ENCODE data around the gene RHBDF2. TPM values are rescaled to one million over a fixed set of nuclear protein-coding genes. Genes with fewer than 3 reads are reported as not detected.
A peak's percentile ranks its signal among the peaks of the same experiment; 100 is the strongest.

RHBDF2 gene
- total RNA-seq, 4 donors from 2014 or later, result 33.1 to 99.0 (median 73.5) TPM

- peaks cover 0 to 21% (median 8%) of the 10 kb centered on the region in 4 donors for H3K4me1 ChIP-seq
- H3K27ac ChIP-seq, result peak overlapping the region in 2 of 4 donors; percentile 36 to 55
- H3K9me3 ChIP-seq, result no peaks in the 10 kb centered on the region
- H3K27me3 ChIP-seq, result no peaks in the 10 kb centered on the region
- H3K36me3 ChIP-seq, result peaks cover 0 to 56% (median 14%) of the 10 kb centered on the region in 3 donors
- DNase-seq (ENCODE audit: low spot score in 2 of 2), result no peak
- no peak overlapping the region for H3K4me3 ChIP-seq
- 88 to 90% methylated on average over 30 to 36 of the region's 37 CpGs for WGBS, 2 donors
- TF ChIP-seq POLR2A (IDR thresholded peaks at IDR 0.05), result no peak
- no peak for TF ChIP-seq EP300 (IDR thresholded peaks at IDR 0.05)
- no peak for TF ChIP-seq CTCF (IDR thresholded peaks at IDR 0.05)
Observed at GRCh38 chr17:76478730-76479514, 22.3 kb downstream of the RHBDF2 start.

- 92 to 93% methylated on average over 10 of the region's 10 CpGs for WGBS, 2 donors
- no peak for TF ChIP-seq EP300 (IDR thresholded peaks at IDR 0.05)
- TF ChIP-seq CTCF (IDR thresholded peaks at IDR 0.05), result no peak
- TF ChIP-seq POLR2A (IDR thresholded peaks at IDR 0.05), result no peak
- Histone ChIP-seq H3K36me3 (peaks cover 0 to 64% (median 15%) of the 10 kb centered on the region in 3 donors), H3K4me3 (no peak overlapping the region), H3K9me3 (no peaks in the 10 kb centered on the region), H3K4me1 (peaks cover 0 to 21% (median 8%) of the 10 kb centered on the region in 4 donors), H3K27me3 (no peaks in the 10 kb centered on the region), H3K27ac (peak overlapping the region in 1 of 4 donors; percentile 47)
- no peak for DNase-seq (ENCODE audit: low spot score in 2 of 2)
Observed at GRCh38 chr17:76478097-76478496, 23.1 kb downstream of the RHBDF2 start.

- TF ChIP-seq CTCF (IDR thresholded peaks at IDR 0.05), result no peak
- no peak for TF ChIP-seq EP300 (IDR thresholded peaks at IDR 0.05)
- peaks cover 0 to 21% (median 8%) of the 10 kb centered on the region in 4 donors for H3K4me1 ChIP-seq
- 87 to 88% methylated on average over 14 to 15 of the region's 15 CpGs for WGBS, 2 donors
Observed at GRCh38 chr17:76477576-76477975, 23.6 kb downstream of the RHBDF2 start.

GRCh38 chr17:76476736-76477135 is 24.5 kb downstream of the RHBDF2 start:
- TF ChIP-seq EP300 (IDR thresholded peaks at IDR 0.05) (no peak), POLR2A (IDR thresholded peaks at IDR 0.05) (no peak), CTCF (IDR thresholded peaks at IDR 0.05) (no peak)
- Histone ChIP-seq H3K4me1 (peaks cover 0 to 17% (median 6%) of the 10 kb centered on the region in 4 donors), H3K36me3 (peaks cover 0 to 77% (median 15%) of the 10 kb centered on the region in 3 donors), H3K27ac (no peak overlapping the region), H3K9me3 (no peaks in the 10 kb centered on the region), H3K27me3 (no peaks in the 10 kb centered on the region), H3K4me3 (no peak overlapping the region)
- WGBS, 2 donors, result 91 to 93% methylated on average over 6 to 10 of the region's 20 CpGs
- no peak for DNase-seq (ENCODE audit: low spot score in 2 of 2)

More at GRCh38 chr17:76477576-76477975, 23.6 kb downstream of the RHBDF2 start:
- Histone ChIP-seq H3K4me3 (no peak overlapping the region), H3K9me3 (no peaks in the 10 kb centered on the region), H3K27me3 (no peaks in the 10 kb centered on the region), H3K36me3 (peaks cover 0 to 69% (median 15%) of the 10 kb centered on the region in 3 donors), H3K27ac (peak overlapping the region in 1 of 4 donors; percentile 47)
- DNase-seq (ENCODE audit: low spot score in 2 of 2), result no peak

- WGBS, 2 donors, result 95 to 97% methylated on average over 6 of the region's 6 CpGs
- H3K9me3 ChIP-seq, result no peaks in the 10 kb centered on the region
- no peak for TF ChIP-seq POLR2A (IDR thresholded peaks at IDR 0.05)
- TF ChIP-seq EP300 (IDR thresholded peaks at IDR 0.05), result no peak
- TF ChIP-seq CTCF (IDR thresholded peaks at IDR 0.05), result no peak
- no peak overlapping the region for H3K27ac ChIP-seq
- H3K36me3 ChIP-seq, result peaks cover 0 to 92% (median 15%) of the 10 kb centered on the region in 3 donors
- H3K4me3 ChIP-seq, result no peak overlapping the region
- H3K4me1 ChIP-seq, result peaks cover 0 to 3% (median 2%) of the 10 kb centered on the region in 4 donors
- DNase-seq (ENCODE audit: low spot score in 2 of 2), result no peak
- no peaks in the 10 kb centered on the region for H3K27me3 ChIP-seq
Observed at GRCh38 chr17:76475302-76475701, 25.9 kb downstream of the RHBDF2 start.
